Measurements from ENCODE around the gene OR6B3. TPM values are rescaled to one million over a fixed set of nuclear protein-coding genes. Genes with fewer than 3 reads are reported as not detected.
"Not testable (repeated sequence)": the region's sequence is repeated elsewhere in the genome, so short reads cannot be mapped to it uniquely, and the experiment has no call there.

Gene OR6B3
- total RNA-seq, 4 donors from 2014 or later = not detected

- no peaks in the 10 kb centered on the region for H3K9me3 ChIP-seq
- 78% methylated on average over 9 of the region's 9 CpGs for WGBS
- no peak overlapping the region for H3K4me3 ChIP-seq
- TF ChIP-seq, protein P1, sequence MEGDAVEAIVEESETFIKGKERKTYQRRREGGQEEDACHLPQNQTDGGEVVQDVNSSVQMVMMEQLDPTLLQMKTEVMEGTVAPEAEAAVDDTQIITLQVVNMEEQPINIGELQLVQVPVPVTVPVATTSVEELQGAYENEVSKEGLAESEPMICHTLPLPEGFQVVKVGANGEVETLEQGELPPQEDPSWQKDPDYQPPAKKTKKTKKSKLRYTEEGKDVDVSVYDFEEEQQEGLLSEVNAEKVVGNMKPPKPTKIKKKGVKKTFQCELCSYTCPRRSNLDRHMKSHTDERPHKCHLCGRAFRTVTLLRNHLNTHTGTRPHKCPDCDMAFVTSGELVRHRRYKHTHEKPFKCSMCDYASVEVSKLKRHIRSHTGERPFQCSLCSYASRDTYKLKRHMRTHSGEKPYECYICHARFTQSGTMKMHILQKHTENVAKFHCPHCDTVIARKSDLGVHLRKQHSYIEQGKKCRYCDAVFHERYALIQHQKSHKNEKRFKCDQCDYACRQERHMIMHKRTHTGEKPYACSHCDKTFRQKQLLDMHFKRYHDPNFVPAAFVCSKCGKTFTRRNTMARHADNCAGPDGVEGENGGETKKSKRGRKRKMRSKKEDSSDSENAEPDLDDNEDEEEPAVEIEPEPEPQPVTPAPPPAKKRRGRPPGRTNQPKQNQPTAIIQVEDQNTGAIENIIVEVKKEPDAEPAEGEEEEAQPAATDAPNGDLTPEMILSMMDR (IDR thresholded peaks at IDR 0.05) = no peak
- TF ChIP-seq POLR2A (IDR thresholded peaks at IDR 0.05) (no peak), EP300 (IDR thresholded peaks at IDR 0.05) (no peak), POLR2AphosphoS5 (IDR thresholded peaks at IDR 0.05) (no peak)
- no peaks in the 10 kb centered on the region for H3K36me3 ChIP-seq
- peaks cover 9% of the 10 kb centered on the region for H3K4me1 ChIP-seq
- H3K27ac ChIP-seq = no peak overlapping the region
- H3K27me3 ChIP-seq = peaks cover 45% of the 10 kb centered on the region
- no peak for DNase-seq (ENCODE audit: low spot score in 2 of 2)
Measured at GRCh38 chr2:240048237-240048636, 5.1 kb downstream of the OR6B3 start.

DNA sequence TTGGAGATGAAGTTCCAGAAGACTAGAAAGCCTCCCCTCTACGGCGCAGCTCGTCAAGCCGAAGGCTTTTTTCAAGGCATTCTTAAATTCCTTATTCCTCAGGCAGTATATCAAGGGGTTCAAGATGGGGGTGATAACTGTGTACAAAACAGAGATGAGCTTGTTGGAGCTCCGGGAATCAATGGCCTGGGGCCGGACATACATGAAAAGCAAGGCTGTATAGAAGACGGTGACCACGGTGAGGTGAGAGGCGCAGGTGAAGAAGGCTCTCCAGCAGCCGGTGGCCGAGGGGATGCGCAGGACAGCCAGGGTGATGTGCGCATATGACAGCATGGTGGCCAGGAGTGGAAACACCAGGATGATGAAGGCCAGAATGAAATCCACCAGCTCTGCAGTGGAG is 8.2 kb downstream of the OR6B3 start:
- Histone ChIP-seq H3K4me1 (peaks cover 15% of the 10 kb centered on the region), H3K4me3 (no peak overlapping the region), H3K27ac (no peak overlapping the region), H3K27me3 (peaks cover 40% of the 10 kb centered on the region), H3K9me3 (no peaks in the 10 kb centered on the region), H3K36me3 (no peaks in the 10 kb centered on the region)
- 91% methylated on average over 12 of the region's 13 CpGs for WGBS
- TF ChIP-seq, protein P1 (IDR thresholded peaks at IDR 0.05) = no peak
- TF ChIP-seq POLR2AphosphoS5 (IDR thresholded peaks at IDR 0.05) = no peak
- TF ChIP-seq POLR2A (IDR thresholded peaks at IDR 0.05) = no peak
- no peak for TF ChIP-seq EP300 (IDR thresholded peaks at IDR 0.05)
- DNase-seq (ENCODE audit: low spot score in 2 of 2) = no peak

DNA sequence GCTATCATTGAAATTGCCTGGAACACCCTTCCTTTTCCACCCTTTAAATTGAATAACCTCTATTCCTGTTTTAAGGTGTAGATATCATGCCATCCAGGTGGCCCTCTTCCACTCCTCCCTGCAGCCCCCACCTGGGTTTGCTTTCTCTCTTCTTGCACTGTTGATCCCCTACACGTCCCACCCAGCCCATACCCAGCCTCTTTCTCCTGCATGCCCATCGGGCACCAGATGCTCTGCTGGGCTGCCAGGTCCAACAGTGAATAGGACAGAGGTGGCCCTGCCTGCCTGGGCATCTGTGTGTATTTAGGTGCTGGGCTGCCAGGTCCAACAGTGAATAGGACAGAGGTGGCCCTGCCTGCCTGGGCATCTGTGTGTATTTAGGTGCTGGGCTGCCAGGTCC is 9.2 kb downstream of the OR6B3 start:
- H3K27me3 ChIP-seq = peaks cover 45% of the 10 kb centered on the region
- H3K9me3 ChIP-seq; H3K36me3 ChIP-seq; H3K27ac ChIP-seq; H3K4me3 ChIP-seq; DNase-seq (ENCODE audit: low spot score in 2 of 2): not testable (repeated sequence)
- 67% methylated on average over 2 of the region's 2 CpGs for WGBS
- peaks cover 15% of the 10 kb centered on the region for H3K4me1 ChIP-seq

GRCh38 chr2:240043279-240043989 is 9.9 kb downstream of the OR6B3 start:
- TF ChIP-seq POLR2AphosphoS5 (IDR thresholded peaks at IDR 0.05) (no peak), POLR2A (IDR thresholded peaks at IDR 0.05) (no peak)
- 51% methylated on average over 21 of the region's 21 CpGs for WGBS
- H3K9me3 ChIP-seq = no peaks in the 10 kb centered on the region
- H3K27me3 ChIP-seq = peaks cover 39% of the 10 kb centered on the region
- peaks cover 15% of the 10 kb centered on the region for H3K4me1 ChIP-seq
- H3K27ac ChIP-seq = no peak overlapping the region
- H3K4me3 ChIP-seq = no peak overlapping the region
- DNase-seq (ENCODE audit: low spot score in 2 of 2) = no peak
- no peaks in the 10 kb centered on the region for H3K36me3 ChIP-seq

DNA sequence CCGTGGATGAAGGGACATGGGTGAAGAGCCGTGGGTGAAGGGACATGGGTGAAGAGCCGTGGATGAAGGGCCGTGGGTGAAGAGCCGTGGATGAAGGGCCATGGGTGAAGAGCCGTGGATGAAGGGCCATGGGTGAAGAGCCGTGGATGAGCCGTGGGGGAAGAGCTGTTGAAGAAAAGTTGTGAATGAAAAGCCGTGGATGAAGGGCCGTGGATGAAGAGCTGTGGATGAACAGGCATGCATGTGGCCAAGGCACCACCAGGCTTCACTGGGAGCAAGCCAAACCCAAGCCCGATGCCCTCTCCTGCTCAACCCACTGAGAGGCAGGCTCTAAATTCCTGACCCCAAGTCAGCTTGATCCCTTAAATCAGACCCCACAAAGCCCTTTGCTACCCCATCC is 10.6 kb downstream of the OR6B3 start:
- WGBS = 83% methylated on average over 11 of the region's 11 CpGs
- TF ChIP-seq POLR2AphosphoS5 (IDR thresholded peaks at IDR 0.05) (no peak), EP300 (IDR thresholded peaks at IDR 0.05) (no peak), POLR2A (IDR thresholded peaks at IDR 0.05) (no peak)
- TF ChIP-seq, protein P1 (IDR thresholded peaks at IDR 0.05) = no peak

DNA sequence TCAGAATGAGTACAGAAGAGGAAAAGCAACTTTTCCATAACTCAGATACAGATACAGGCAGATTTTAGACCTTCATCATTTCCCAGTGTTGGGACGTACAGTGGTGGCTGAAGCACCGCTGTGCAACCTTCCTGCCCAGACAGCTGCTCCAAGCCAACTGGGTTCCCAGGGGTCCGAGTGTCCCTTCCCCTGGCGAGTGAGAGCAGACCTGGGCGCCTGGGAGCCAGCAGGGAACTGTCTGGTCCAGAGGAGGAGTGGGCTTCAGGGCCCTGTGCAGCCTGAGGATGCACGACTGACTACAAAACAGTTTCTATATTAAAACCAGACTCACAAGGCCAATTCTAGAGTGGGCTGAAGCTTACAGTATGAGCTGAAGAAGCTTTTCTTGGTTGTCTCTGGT is 12.0 kb downstream of the OR6B3 start:
- H3K27me3 ChIP-seq = peaks cover 33% of the 10 kb centered on the region
- 74% methylated on average over 5 of the region's 6 CpGs for WGBS
- TF ChIP-seq POLR2AphosphoS5 (IDR thresholded peaks at IDR 0.05) (no peak), POLR2A (IDR thresholded peaks at IDR 0.05) (no peak), EP300 (IDR thresholded peaks at IDR 0.05) (no peak)
- TF ChIP-seq, protein P1 (IDR thresholded peaks at IDR 0.05) = no peak

More for the DNA sequence above, 10.6 kb downstream of the OR6B3 start:
- no peaks in the 10 kb centered on the region for H3K36me3 ChIP-seq
- DNase-seq (ENCODE audit: low spot score in 2 of 2) = no peak
- H3K27me3 ChIP-seq = peaks cover 35% of the 10 kb centered on the region
- H3K4me1 ChIP-seq = peaks cover 15% of the 10 kb centered on the region
- H3K4me3 ChIP-seq = no peak overlapping the region
- H3K27ac ChIP-seq = no peak overlapping the region
- H3K9me3 ChIP-seq = no peaks in the 10 kb centered on the region

More for the DNA sequence above, 12.0 kb downstream of the OR6B3 start:
- H3K36me3 ChIP-seq = no peaks in the 10 kb centered on the region
- peaks cover 15% of the 10 kb centered on the region for H3K4me1 ChIP-seq
- H3K27ac ChIP-seq = no peak overlapping the region
- no peaks in the 10 kb centered on the region for H3K9me3 ChIP-seq
- DNase-seq (ENCODE audit: low spot score in 2 of 2) = no peak
- H3K4me3 ChIP-seq = no peak overlapping the region
